MCF 10A (cell line): ENCODE data around the gene FGF4. TPM values are rescaled to one million over a fixed set of nuclear protein-coding genes. Genes with fewer than 3 reads are reported as not detected.

Source experiments
- BruUV-seq: library from RNA; stranded (reverse); fragments of 400-500 nt; replicated peaks from 2 replicates; lab custom pipeline; 2021; lab: Mats Ljungman, UMichigan
- CTCF ChIA-PET: fragments of 300-600 bp; sonication (Branson Sonifier 250); formaldehyde crosslinking; extraction: SDS; loops from one replicate; lab custom pipeline; 2021; ENCODE audit warnings: antibody characterized with exemption, inconsistent platforms; lab: Yijun Ruan, JAX
- POLR2A ChIA-PET: fragments of 300-600, 350-650 bp; sonication (Branson Sonifier 250); formaldehyde crosslinking; extraction: SDS; loops from one replicate; lab custom pipeline; 2020; ENCODE audit warnings: antibody characterized with exemption, inconsistent platforms; lab: Yijun Ruan, JAX
- DNase-seq: peaks from one replicate; pipeline ENCODE4 v3.0.0-alpha.2; 2018; ENCODE audit not compliant: unreplicated experiment
- H3K27ac Mint-ChIP-seq: one replicate; pipeline ENCODE4 v1.8.0; 2022; ENCODE audit warnings: mild to moderate bottlenecking, low read depth, mixed read lengths; ENCODE audit not compliant: unreplicated experiment
- H3K27me3 Mint-ChIP-seq: one replicate; pipeline ENCODE4 v1.8.0; 2022; ENCODE audit warnings: mixed read lengths; ENCODE audit not compliant: insufficient read depth, unreplicated experiment
- H3K36me3 Mint-ChIP-seq: one replicate; pipeline ENCODE4 v1.8.0; 2022; ENCODE audit warnings: mild to moderate bottlenecking, moderate library complexity, mixed read lengths; ENCODE audit not compliant: insufficient read depth, unreplicated experiment
- H3K4me1 Mint-ChIP-seq: one replicate; pipeline ENCODE4 v1.8.0; 2022; ENCODE audit warnings: mixed read lengths; ENCODE audit not compliant: insufficient read depth, unreplicated experiment
- H3K4me3 Mint-ChIP-seq: one replicate; pipeline ENCODE4 v1.8.0; 2022; ENCODE audit warnings: mild to moderate bottlenecking, moderate library complexity, mixed read lengths; ENCODE audit not compliant: unreplicated experiment
- H3K9me3 Mint-ChIP-seq: one replicate; pipeline ENCODE4 v1.8.0; 2022; ENCODE audit warnings: mixed read lengths; ENCODE audit not compliant: unreplicated experiment
- CTCF ChIP-seq: fragments of 200-600 bp; IDR thresholded peaks from one replicate; pipeline ENCODE4 v1.8.0; 2022; ENCODE audit warnings: antibody characterized with exemption, mild to moderate bottlenecking; ENCODE audit not compliant: unreplicated experiment
- intact Hi-C: fragments of 100-400 bp; cut with micrococcal nuclease; formaldehyde crosslinking; loops from 2 replicates; pipeline ENCODE4 v1.14.1; 2022
- total RNA-seq: library from RNA; stranded (reverse); gene quantifications from 2 replicates; pipeline ENCODE4 v1.2.3, GENCODE V29; 2022

Gene FGF4
- total RNA-seq, 1 experiment from 2014 or later: not detected

GRCh38 chr11:69781241-69781640 is 6.1 kb upstream of the FGF4 start:
- no TSS peak for BruUV-seq
- Mint-ChIP-seq H3K36me3 (no peaks in the 10 kb centered on the region), H3K27me3 (peaks cover 17% of the 10 kb centered on the region), H3K4me3 (no peak overlapping the region), H3K9me3 (no peaks in the 10 kb centered on the region), H3K4me1 (no peaks in the 10 kb centered on the region), H3K27ac (no peak overlapping the region)
- intact Hi-C loops: no loop called here
- no peak for DNase-seq
- ChIA-PET POLR2A (no interaction called here), CTCF (no interaction called here)
- no peak for TF ChIP-seq CTCF

GRCh38 chr11:69778373-69778772 is 3.2 kb upstream of the FGF4 start:
- no peak for DNase-seq
- H3K27ac Mint-ChIP-seq: no peak overlapping the region
- no TSS peak for BruUV-seq
- ChIA-PET CTCF (no interaction called here), POLR2A (no interaction called here)
- H3K4me3 Mint-ChIP-seq: no peak overlapping the region
- intact Hi-C loops: no loop called here
- no peak for TF ChIP-seq CTCF
- H3K36me3 Mint-ChIP-seq: no peaks in the 10 kb centered on the region
- H3K27me3 Mint-ChIP-seq: peaks cover 27% of the 10 kb centered on the region
- no peaks in the 10 kb centered on the region for H3K9me3 Mint-ChIP-seq
- H3K4me1 Mint-ChIP-seq: no peaks in the 10 kb centered on the region

DNA sequence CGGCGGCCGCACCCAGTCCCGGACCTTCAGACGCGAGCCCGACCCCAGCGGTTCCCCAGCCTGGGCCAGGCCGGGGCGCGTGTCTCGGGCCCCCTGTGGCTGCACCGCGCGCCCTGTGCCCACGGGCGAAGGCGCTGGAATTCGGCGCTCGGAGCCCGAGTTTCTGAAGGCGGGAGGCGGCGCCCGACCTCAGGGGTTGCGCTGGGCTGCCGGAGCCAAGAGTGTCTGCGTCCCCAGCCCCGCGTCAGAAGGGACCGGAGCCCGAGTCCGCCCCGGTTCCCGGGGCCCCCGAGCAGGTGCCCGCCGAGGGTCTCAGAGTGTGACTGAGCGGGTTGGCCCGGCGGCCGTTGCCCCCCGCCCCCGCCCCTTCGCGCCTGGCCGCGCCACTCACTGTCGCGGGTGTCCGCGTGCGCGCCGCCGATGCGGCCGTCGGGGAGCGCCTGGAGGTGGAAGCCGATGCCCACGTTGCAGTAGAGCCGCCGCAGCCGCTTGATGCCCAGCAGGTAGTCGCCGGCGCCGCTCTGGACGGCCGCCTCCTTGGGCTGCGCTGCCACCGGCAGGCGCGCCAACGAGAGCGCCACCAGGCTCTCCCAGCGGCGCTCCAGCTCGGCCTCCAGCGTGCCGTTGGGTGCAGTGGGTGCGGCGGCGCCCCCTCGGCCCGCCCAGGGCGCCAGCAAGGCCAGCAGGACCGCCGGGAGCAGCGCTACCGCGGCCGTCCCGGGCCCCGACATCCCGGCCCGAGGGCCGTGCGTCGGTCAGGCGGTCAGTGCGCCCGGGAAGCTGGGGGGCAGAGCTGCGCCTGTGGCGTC is 583 bp downstream of the FGF4 start:
- no peaks in the 10 kb centered on the region for H3K36me3 Mint-ChIP-seq
- H3K27ac Mint-ChIP-seq: no peak overlapping the region
- ChIA-PET POLR2A (no interaction called here), CTCF (no interaction called here)
- no TSS peak for BruUV-seq
- peaks cover 27% of the 10 kb centered on the region for H3K27me3 Mint-ChIP-seq
- intact Hi-C loops: no loop called here
- H3K9me3 Mint-ChIP-seq: no peaks in the 10 kb centered on the region
- no peak for TF ChIP-seq CTCF
- DNase-seq: no peak
- no peaks in the 10 kb centered on the region for H3K4me1 Mint-ChIP-seq
- no peak overlapping the region for H3K4me3 Mint-ChIP-seq

DNA sequence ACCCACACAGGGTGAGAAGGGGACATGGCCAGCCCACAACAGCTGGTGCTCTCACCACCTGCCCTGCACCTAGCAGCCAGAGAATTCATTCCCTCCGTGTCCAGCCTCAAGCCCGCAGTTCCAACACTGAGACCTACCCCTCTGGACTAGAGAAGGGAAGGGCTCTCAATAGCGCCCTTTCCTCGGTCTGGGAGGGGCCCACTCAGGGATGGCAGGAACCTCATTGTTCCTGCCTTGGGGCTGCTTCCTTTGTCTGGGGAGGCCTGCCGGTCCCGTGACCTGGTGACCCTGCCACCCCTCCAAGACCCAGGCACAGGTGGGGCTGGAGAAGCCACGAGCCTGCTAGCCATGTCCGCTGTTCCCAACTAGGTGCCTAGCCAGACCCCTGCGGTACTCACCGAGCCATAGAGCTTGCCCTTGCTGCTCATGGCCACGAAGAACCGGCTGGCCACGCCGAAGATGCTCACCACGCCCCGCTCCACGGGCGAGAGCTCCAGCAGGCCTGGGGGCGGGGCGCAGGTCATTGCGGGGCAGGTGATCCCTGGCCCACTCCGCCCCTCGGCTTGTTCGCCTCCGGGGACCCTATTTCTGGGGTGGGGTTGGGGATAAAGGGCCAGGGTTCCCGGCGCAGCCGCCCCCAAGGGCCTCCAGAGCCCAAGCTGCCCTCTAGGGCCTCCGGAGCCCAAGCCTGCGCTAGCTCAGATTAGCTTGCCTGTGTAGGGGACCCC is 1.4 kb downstream of the FGF4 start:
- no peak overlapping the region for H3K4me3 Mint-ChIP-seq
- no peak for TF ChIP-seq CTCF

More for the DNA sequence above, 1.4 kb downstream of the FGF4 start:
- no peak overlapping the region for H3K27ac Mint-ChIP-seq
- H3K9me3 Mint-ChIP-seq: no peaks in the 10 kb centered on the region
- H3K27me3 Mint-ChIP-seq: peaks cover 32% of the 10 kb centered on the region
- DNase-seq: no peak
- no peaks in the 10 kb centered on the region for H3K4me1 Mint-ChIP-seq
- intact Hi-C loops: no loop called here
- no TSS peak for BruUV-seq
- H3K36me3 Mint-ChIP-seq: no peaks in the 10 kb centered on the region
- CTCF ChIA-PET: no interaction called here
- POLR2A ChIA-PET: no interaction called here
